Smooth muscle cell (in vitro differentiated cells): ENCODE results near the gene NLRP11. TPM values are rescaled to one million over a fixed set of nuclear protein-coding genes. Genes with fewer than 3 reads are reported as not detected.

ENCODE experiments used
- DNase-seq: peaks from one replicate; lab custom pipeline; 2025; ENCODE audit not compliant: unreplicated experiment; lab: John Stamatoyannopoulos, UW
- H2AFZ ChIP-seq: fragments of 200-600 bp; sonication (generic); 2 replicates; pipeline ENCODE4 v1.6.0; 2016; ENCODE audit warnings: antibody characterized with exemption, low read depth, mild to moderate bottlenecking
- H3F3A ChIP-seq: fragments of 200-600 bp; sonication (generic); 2 replicates; pipeline ENCODE4 v1.6.0; 2017; ENCODE audit warnings: antibody characterized with exemption, low read depth
- H3K27ac ChIP-seq: fragments of 200-600 bp; sonication (generic); 2 replicates; pipeline ENCODE4 v1.5.1; 2016; ENCODE audit warnings: low read depth, mild to moderate bottlenecking
- H3K27me3 ChIP-seq: fragments of 200-600 bp; sonication (generic); 2 replicates; pipeline ENCODE4 v1.6.1; 2016; ENCODE audit warnings: low read depth, mild to moderate bottlenecking
- H3K36me3 ChIP-seq: fragments of 200-600 bp; sonication (generic); 2 replicates; pipeline ENCODE4 v1.5.1; 2016; ENCODE audit warnings: low read depth
- H3K4me1 ChIP-seq: fragments of 200-600 bp; sonication (generic); 2 replicates; pipeline ENCODE4 v1.5.1; 2016; ENCODE audit warnings: low read depth
- H3K4me2 ChIP-seq: fragments of 200-600 bp; sonication (generic); 2 replicates; pipeline ENCODE4 v1.6.0; 2016; ENCODE audit warnings: mild to moderate bottlenecking
- H3K4me3 ChIP-seq: fragments of 200-600 bp; sonication (generic); 2 replicates; pipeline ENCODE4 v1.5.1; 2016; ENCODE audit warnings: mild to moderate bottlenecking
- H3K79me2 ChIP-seq: fragments of 200-600 bp; sonication (generic); 2 replicates; pipeline ENCODE4 v1.6.0; 2016; ENCODE audit warnings: low read depth, mild to moderate bottlenecking
- H3K9ac ChIP-seq: fragments of 200-600 bp; sonication (generic); 2 replicates; pipeline ENCODE4 v1.6.0; 2016; ENCODE audit warnings: low read depth
- H3K9me3 ChIP-seq: fragments of 200-600 bp; sonication (generic); replicated peaks from 2 replicates; pipeline ENCODE4 v1.5.1; 2016; ENCODE audit warnings: low read depth
- H4K20me1 ChIP-seq: fragments of 200-600 bp; sonication (generic); 2 replicates; pipeline ENCODE4 v1.6.0; 2016; ENCODE audit warnings: low read depth
- WGBS: methylation state at CpG from one replicate; pipeline ENCODE4 v1.1.7; 2016; ENCODE audit warnings: low lambda C conversion rate; 5-methylcytosine and 5-hydroxymethylcytosine counted together
- polyA plus RNA-seq: library from polyadenylated mRNA; unstranded; fragments of >200 nt; fragmentation: Nextera tagmentation; extraction: Ambion mirVana; gene quantifications from 2 replicates; pipeline ENCODE4 v1.2.1, GENCODE V29; 2016
- total RNA-seq: library from RNA; depleted of rRNA; stranded (reverse); fragments of >200 nt; gene quantifications from 2 replicates; pipeline ENCODE4 v1.2.3, GENCODE V29; 2014
- TF ChIP-seq, protein P1 (sequence below): fragments of 200-600 bp; sonication (generic); IDR thresholded peaks from 2 replicates; pipeline ENCODE4 v1.5.1; 2017; ENCODE audit warnings: borderline replicate concordance, mild to moderate bottlenecking, antibody characterized with exemption; ENCODE audit not compliant: insufficient read depth, poor library complexity, severe bottlenecking

NLRP11 gene
- total and polyA plus RNA-seq, 2 experiments from 2014 or later: not detected

DNA sequence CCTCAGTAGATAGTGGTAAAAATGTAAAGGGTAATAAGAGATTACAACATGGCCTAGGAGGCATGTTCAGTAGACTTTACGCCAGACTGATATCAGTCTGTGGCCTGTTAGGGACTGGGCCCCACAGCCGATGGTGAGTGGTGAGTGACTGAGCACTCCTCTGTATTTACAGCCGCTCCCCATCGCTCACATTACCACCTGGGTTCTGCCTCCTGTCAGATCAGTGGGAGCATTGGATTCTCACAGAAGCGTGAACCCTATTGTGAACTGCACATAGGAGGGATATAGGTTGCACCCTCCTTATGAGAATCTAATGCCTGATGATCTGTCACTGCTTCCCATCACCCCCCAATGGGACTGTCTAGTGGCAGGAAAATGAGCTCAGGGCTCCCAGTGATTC lies 17.9 kb downstream of the NLRP11 start:
- 78% methylated on average over 5 of the region's 5 CpGs for WGBS
- Histone ChIP-seq H3K9me3 (peaks cover 14% of the 10 kb centered on the region), H2AFZ (no peak overlapping the region), H3K4me1 (no peaks in the 10 kb centered on the region), H3F3A (no peaks in the 10 kb centered on the region), H4K20me1 (no peaks in the 10 kb centered on the region), H3K27ac (no peak overlapping the region), H3K9ac (no peak overlapping the region), H3K27me3 (no peaks in the 10 kb centered on the region), H3K79me2 (no peaks in the 10 kb centered on the region), H3K36me3 (no peaks in the 10 kb centered on the region), H3K4me2 (no peak overlapping the region), H3K4me3 (no peak overlapping the region)
- no peak for DNase-seq
- TF ChIP-seq, protein P1, sequence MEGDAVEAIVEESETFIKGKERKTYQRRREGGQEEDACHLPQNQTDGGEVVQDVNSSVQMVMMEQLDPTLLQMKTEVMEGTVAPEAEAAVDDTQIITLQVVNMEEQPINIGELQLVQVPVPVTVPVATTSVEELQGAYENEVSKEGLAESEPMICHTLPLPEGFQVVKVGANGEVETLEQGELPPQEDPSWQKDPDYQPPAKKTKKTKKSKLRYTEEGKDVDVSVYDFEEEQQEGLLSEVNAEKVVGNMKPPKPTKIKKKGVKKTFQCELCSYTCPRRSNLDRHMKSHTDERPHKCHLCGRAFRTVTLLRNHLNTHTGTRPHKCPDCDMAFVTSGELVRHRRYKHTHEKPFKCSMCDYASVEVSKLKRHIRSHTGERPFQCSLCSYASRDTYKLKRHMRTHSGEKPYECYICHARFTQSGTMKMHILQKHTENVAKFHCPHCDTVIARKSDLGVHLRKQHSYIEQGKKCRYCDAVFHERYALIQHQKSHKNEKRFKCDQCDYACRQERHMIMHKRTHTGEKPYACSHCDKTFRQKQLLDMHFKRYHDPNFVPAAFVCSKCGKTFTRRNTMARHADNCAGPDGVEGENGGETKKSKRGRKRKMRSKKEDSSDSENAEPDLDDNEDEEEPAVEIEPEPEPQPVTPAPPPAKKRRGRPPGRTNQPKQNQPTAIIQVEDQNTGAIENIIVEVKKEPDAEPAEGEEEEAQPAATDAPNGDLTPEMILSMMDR: no peak

- H3F3A ChIP-seq: no peaks in the 10 kb centered on the region
- peaks cover 12% of the 10 kb centered on the region for H3K9me3 ChIP-seq
- DNase-seq: no peak
- no peaks in the 10 kb centered on the region for H3K27me3 ChIP-seq
- no peaks in the 10 kb centered on the region for H4K20me1 ChIP-seq
- no peak overlapping the region for H3K27ac ChIP-seq
- H3K79me2 ChIP-seq: no peaks in the 10 kb centered on the region
- H3K4me1 ChIP-seq: no peaks in the 10 kb centered on the region
- 34% methylated on average over 7 of the region's 7 CpGs for WGBS
- TF ChIP-seq, protein P1: no peak
- H3K36me3 ChIP-seq: no peaks in the 10 kb centered on the region
- no peak overlapping the region for H3K4me2 ChIP-seq
- no peak overlapping the region for H3K9ac ChIP-seq
- no peak overlapping the region for H3K4me3 ChIP-seq
- no peak overlapping the region for H2AFZ ChIP-seq
Observed at GRCh38 chr19:55812449-55812848, 19.4 kb downstream of the NLRP11 start.

DNA sequence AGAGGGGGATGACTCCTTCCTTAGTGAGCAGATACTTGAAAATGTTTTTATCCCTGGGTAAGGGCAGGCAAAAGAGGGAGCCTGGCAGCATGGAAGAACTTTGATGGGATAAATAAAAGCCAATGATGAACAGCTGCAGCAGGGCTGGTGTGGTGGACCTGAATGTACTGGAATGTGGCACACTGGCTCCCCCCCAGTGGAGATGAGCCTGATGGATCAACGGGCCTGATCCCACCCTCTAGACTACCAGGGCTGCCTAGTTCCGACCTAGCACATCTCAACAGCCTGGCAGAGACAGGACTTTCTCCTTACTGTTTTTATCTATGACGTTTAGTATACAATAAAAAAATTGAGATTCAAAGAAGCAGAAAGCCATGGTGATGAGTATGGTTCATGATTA lies 20.5 kb downstream of the NLRP11 start:
- Histone ChIP-seq H3K36me3 (no peaks in the 10 kb centered on the region), H3F3A (no peaks in the 10 kb centered on the region), H3K9me3 (peaks cover 4% of the 10 kb centered on the region), H3K27me3 (no peaks in the 10 kb centered on the region), H3K4me1 (no peaks in the 10 kb centered on the region), H3K27ac (no peak overlapping the region), H3K9ac (no peak overlapping the region), H2AFZ (no peak overlapping the region), H3K79me2 (no peaks in the 10 kb centered on the region), H3K4me3 (no peak overlapping the region), H3K4me2 (no peak overlapping the region), H4K20me1 (no peaks in the 10 kb centered on the region)
- DNase-seq: no peak
- WGBS: 62% methylated on average over 3 of the region's 3 CpGs
- TF ChIP-seq, protein P1: no peak

DNA sequence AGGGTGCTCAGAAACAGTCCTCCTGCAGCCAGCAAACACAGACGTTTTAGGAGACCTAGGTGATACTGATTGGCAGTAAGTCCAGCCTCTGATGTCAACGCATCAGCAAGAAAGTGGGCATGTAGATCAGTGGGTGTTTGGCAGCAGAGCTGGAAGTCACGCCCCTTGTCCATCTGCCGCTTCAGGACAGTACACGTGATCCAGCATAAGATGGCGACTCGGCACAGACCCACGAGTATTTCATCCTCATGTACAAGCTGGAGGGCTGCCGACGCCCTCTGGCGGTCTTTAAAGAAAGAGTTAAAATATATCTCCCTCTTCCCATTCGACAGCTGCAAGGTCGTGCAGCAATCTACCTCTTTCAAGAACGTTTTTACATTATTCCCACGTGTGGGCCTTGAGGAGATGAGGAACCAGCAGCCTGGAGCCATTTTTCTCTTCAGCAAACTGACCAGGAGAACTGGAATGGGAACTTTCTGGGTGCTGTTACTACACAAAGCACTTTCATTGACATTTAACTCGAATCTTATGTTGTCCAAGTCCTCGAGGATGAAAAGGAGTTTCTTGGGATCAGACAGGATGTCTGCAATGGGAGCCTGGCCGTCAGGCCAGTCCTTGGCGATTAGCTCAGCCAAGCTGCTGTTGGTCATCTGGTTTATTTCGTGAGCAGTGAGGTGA lies 22.3 kb downstream of the NLRP11 start:
- no peak for DNase-seq
- WGBS: 36% methylated on average over 20 of the region's 20 CpGs
- H3F3A ChIP-seq: no peaks in the 10 kb centered on the region
- no peaks in the 10 kb centered on the region for H3K79me2 ChIP-seq
- no peaks in the 10 kb centered on the region for H3K4me1 ChIP-seq
- H4K20me1 ChIP-seq: no peaks in the 10 kb centered on the region
- H3K4me3 ChIP-seq: no peak overlapping the region
- TF ChIP-seq, protein P1: no peak
- H3K9ac ChIP-seq: no peak overlapping the region
- no peaks in the 10 kb centered on the region for H3K36me3 ChIP-seq
- no peaks in the 10 kb centered on the region for H3K9me3 ChIP-seq
- H3K27ac ChIP-seq: no peak overlapping the region
- no peaks in the 10 kb centered on the region for H3K27me3 ChIP-seq
- no peak overlapping the region for H2AFZ ChIP-seq
- no peak overlapping the region for H3K4me2 ChIP-seq
